ENCODE results near the gene HEPH. TPM values are rescaled to one million over a fixed set of nuclear protein-coding genes. Genes with fewer than 3 reads are reported as not detected.

HEPH gene
- total and polyA plus RNA-seq, 4 donors, result 0.68 to 2.5 (median 1.6) TPM

- no peak for TF ChIP-seq TAF1 (conservative IDR thresholded peaks at IDR 0.05)
- no peak for TF ChIP-seq EGR1 (IDR thresholded peaks at IDR 0.05; ENCODE audit: low read depth in 2 of 2)
- TF ChIP-seq RXRA (IDR thresholded peaks at IDR 0.05), result no peak
- TF ChIP-seq YY1 (IDR thresholded peaks at IDR 0.05), result no peak
- TF ChIP-seq REST (IDR thresholded peaks at IDR 0.05), result no peak
- no peak for TF ChIP-seq JUND (IDR thresholded peaks at IDR 0.05)
- no peak for TF ChIP-seq FOXA1 (IDR thresholded peaks at IDR 0.05)
- TF ChIP-seq GABPA (IDR thresholded peaks at IDR 0.05 in 1 of 2, conservative IDR thresholded peaks at IDR 0.05 in 1 of 2), result no peak
- no peak for TF ChIP-seq FOXA2 (IDR thresholded peaks at IDR 0.05)
- no peak for TF ChIP-seq HNF4G (IDR thresholded peaks at IDR 0.05)
- no peak for TF ChIP-seq ATF3 (IDR thresholded peaks at IDR 0.05)
- TF ChIP-seq ZBTB33 (IDR thresholded peaks at IDR 0.05), result no peak
- TF ChIP-seq RAD21 (IDR thresholded peaks at IDR 0.05), result no peak
- TF ChIP-seq NR2F2 (IDR thresholded peaks at IDR 0.05), result no peak
- no peak for TF ChIP-seq MAX (IDR thresholded peaks at IDR 0.05)
- no peak for TF ChIP-seq CTCF (IDR thresholded peaks at IDR 0.05; ENCODE audit: low read depth, low read length, missing input control)
- no peak for DNase-seq (ENCODE audit: low spot score)
- no peak overlapping the region for H3K9ac ChIP-seq (ENCODE audit: low read depth in 1 of 2, low read length in 2 of 2)
- H3K4me1 ChIP-seq (ENCODE audit: control insufficient read depth in 4 of 4, insufficient read depth in 4 of 4, low read length in 3 of 4), result no peaks in the 10 kb centered on the region
- H3K9me3 ChIP-seq (ENCODE audit: control insufficient read depth in 4 of 4, low read length in 3 of 4), result no peaks in the 10 kb centered on the region
- WGBS, result 28% methylated on average over 3 of the region's 3 CpGs
- peaks cover 0 to 4% (median 0%) of the 10 kb centered on the region in 4 donors for H3K27me3 ChIP-seq (ENCODE audit: control insufficient read depth in 4 of 4, insufficient read depth in 4 of 4, low read length in 3 of 4)
- H3K36me3 ChIP-seq (ENCODE audit: control insufficient read depth in 4 of 4, insufficient read depth in 3 of 4, low read depth in 1 of 4, low read length in 3 of 4), result no peaks in the 10 kb centered on the region
- H3K27ac ChIP-seq (ENCODE audit: low read depth in 1 of 2, low read length in 2 of 2), result no peak overlapping the region
- no peak overlapping the region for H3K4me3 ChIP-seq (ENCODE audit: low read depth in 1 of 3, low read length in 3 of 3)
These were observed 423 bp downstream of the HEPH start for GRCh38 chrX:66164470-66164869.

- 45% methylated on average over 2 of the region's 2 CpGs for WGBS
- Histone ChIP-seq H3K9ac (ENCODE audit: low read depth in 1 of 2, low read length in 2 of 2) (no peak overlapping the region), H3K27ac (ENCODE audit: low read depth in 1 of 2, low read length in 2 of 2) (no peak overlapping the region), H3K27me3 (ENCODE audit: control insufficient read depth in 4 of 4, insufficient read depth in 4 of 4, low read length in 3 of 4) (peaks cover 0 to 4% (median 0%) of the 10 kb centered on the region in 4 donors), H3K4me1 (ENCODE audit: control insufficient read depth in 4 of 4, insufficient read depth in 4 of 4, low read length in 3 of 4) (no peaks in the 10 kb centered on the region), H3K36me3 (ENCODE audit: control insufficient read depth in 4 of 4, insufficient read depth in 3 of 4, low read depth in 1 of 4, low read length in 3 of 4) (no peaks in the 10 kb centered on the region), H3K9me3 (ENCODE audit: control insufficient read depth in 4 of 4, low read length in 3 of 4) (no peaks in the 10 kb centered on the region), H3K4me3 (ENCODE audit: low read depth in 1 of 3, low read length in 3 of 3) (no peak overlapping the region)
- DNase-seq (ENCODE audit: low spot score), result no peak
- TF ChIP-seq EGR1 (IDR thresholded peaks at IDR 0.05; ENCODE audit: low read depth in 2 of 2), result no peak
These were observed 884 bp downstream of the HEPH start for GRCh38 chrX:66164931-66165330.
